ENCODE results near the gene CNTNAP2.
"Not testable (repeated sequence)": the region's sequence is repeated elsewhere in the genome, so short reads cannot be mapped to it uniquely, and the experiment has no call there.

The CNTNAP2 gene

GRCh38 chr7:147106746-147107145 lies 990.1 kb downstream of the CNTNAP2 start:
- Histone ChIP-seq H3K36me3 (no peaks in the 10 kb centered on the region), H3K9ac (no peak overlapping the region), H3K4me2 (no peak overlapping the region), H3K4me1 (no peaks in the 10 kb centered on the region), H4K20me1 (no peaks in the 10 kb centered on the region), H3K27me3 (no peaks in the 10 kb centered on the region), H3K9me3 (peaks cover 19% of the 10 kb centered on the region; the same call in 1 of the 2 replicates), H3K4me3 (no peak overlapping the region), H3K27ac (no peak overlapping the region)
- no peak for TF ChIP-seq Cebpa-rat (IDR thresholded peaks at IDR 0.05)

GRCh38 chr7:147114525-147114924 lies 997.9 kb downstream of the CNTNAP2 start:
- H3K27ac ChIP-seq, H3K27me3 ChIP-seq, H3K4me2 ChIP-seq, H3K4me3 ChIP-seq, H3K4me1 ChIP-seq, H3K9ac ChIP-seq, H4K20me1 ChIP-seq, H3K36me3 ChIP-seq: not testable (repeated sequence)
- H3K9me3 ChIP-seq: peaks cover 67% of the 10 kb centered on the region

DNA sequence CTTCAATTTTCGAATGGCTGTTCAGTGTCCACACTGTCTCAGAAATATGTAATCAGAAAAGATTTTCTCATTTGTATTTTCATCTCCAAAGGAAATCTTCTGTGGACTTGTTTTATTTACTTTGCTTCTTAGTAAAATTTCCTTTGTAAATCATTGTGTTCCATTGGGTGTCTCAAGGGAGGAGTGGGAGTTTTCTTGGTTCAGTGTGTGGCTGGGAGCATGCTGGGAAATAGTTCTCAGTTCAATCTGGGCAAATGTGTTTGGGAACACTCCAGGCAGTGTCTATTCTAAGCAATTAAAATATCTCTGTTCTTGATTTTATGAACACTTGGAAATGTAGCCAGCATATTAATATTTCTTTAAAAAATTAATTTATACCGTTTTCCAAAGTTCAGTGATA lies 1019.8 kb downstream of the CNTNAP2 start:
- Histone ChIP-seq H3K36me3 (no peaks in the 10 kb centered on the region), H3K27ac (no peak overlapping the region), H3K27me3 (no peaks in the 10 kb centered on the region), H3K9ac (no peak overlapping the region), H3K4me2 (no peak overlapping the region), H3K4me3 (no peak overlapping the region), H3K9me3 (no peaks in the 10 kb centered on the region), H4K20me1 (no peaks in the 10 kb centered on the region), H3K4me1 (no peaks in the 10 kb centered on the region)
- TF ChIP-seq Cebpa-rat (IDR thresholded peaks at IDR 0.05): no peak

DNA sequence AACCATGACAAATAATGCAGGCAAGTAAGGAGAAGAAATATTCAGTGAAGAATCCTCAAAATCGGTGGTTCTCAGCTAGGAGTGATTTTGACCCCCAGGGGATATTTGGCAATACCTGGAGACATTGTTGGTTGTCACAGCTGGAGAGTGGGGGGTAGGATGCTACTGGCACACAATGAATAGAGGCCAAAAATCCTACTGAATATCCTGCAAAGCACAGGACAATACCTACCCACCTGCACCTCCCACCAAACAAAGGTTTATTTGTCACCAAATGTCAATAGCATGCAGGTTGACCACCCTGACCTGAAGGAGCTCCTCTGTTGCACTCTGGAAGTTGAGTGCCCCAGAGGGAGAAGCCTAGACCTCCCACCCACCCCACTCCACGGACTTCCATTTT lies 1028.6 kb downstream of the CNTNAP2 start:
- no peak overlapping the region for H3K4me2 ChIP-seq

GRCh38 chr7:147146169-147146568 lies 1029.6 kb downstream of the CNTNAP2 start:
- Histone ChIP-seq H3K36me3 (no peaks in the 10 kb centered on the region), H3K4me1 (no peaks in the 10 kb centered on the region), H3K27ac (no peak overlapping the region), H3K4me3 (no peak overlapping the region), H4K20me1 (no peaks in the 10 kb centered on the region), H3K9me3 (peaks cover 10% of the 10 kb centered on the region), H3K4me2 (no peak overlapping the region), H3K27me3 (no peaks in the 10 kb centered on the region), H3K9ac (no peak overlapping the region)
- no peak for TF ChIP-seq Cebpa-rat (IDR thresholded peaks at IDR 0.05)

More for the DNA sequence above, 1028.6 kb downstream of the CNTNAP2 start:
- no peak for TF ChIP-seq Cebpa-rat (IDR thresholded peaks at IDR 0.05)
- Histone ChIP-seq H3K27me3 (no peaks in the 10 kb centered on the region), H3K9me3 (peaks cover 10% of the 10 kb centered on the region), H3K36me3 (no peaks in the 10 kb centered on the region), H3K4me3 (no peak overlapping the region), H3K9ac (no peak overlapping the region), H3K27ac (no peak overlapping the region), H3K4me1 (no peaks in the 10 kb centered on the region), H4K20me1 (no peaks in the 10 kb centered on the region)

DNA sequence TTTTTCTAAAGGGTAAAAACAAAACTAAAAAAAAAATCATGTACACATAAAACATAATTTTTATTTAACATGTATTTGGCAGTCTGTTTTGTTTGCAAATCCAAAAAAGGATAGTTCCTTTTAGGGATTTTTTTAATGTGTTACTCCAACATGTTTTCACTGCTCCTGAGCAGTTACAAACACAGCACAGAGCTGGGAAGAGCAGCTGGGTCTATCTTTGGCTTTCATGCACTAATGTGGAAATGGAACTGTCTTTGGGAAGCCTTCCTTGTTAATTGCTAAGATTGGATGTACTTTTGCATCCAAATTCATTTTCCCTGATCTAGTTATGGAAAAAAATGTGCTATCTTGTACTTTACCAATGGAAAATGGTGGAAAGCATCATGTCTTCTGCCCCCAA lies 1035.1 kb downstream of the CNTNAP2 start:
- no peak overlapping the region for H3K4me3 ChIP-seq
- no peaks in the 10 kb centered on the region for H3K27me3 ChIP-seq
- no peaks in the 10 kb centered on the region for H3K4me1 ChIP-seq
- H3K36me3 ChIP-seq: no peaks in the 10 kb centered on the region
- no peak overlapping the region for H3K27ac ChIP-seq
- no peaks in the 10 kb centered on the region for H4K20me1 ChIP-seq
- no peak for TF ChIP-seq Cebpa-rat (IDR thresholded peaks at IDR 0.05)
- H3K9me3 ChIP-seq: peaks cover 10% of the 10 kb centered on the region
- no peak overlapping the region for H3K4me2 ChIP-seq
- no peak overlapping the region for H3K9ac ChIP-seq

GRCh38 chr7:147153571-147153970 lies 1037.0 kb downstream of the CNTNAP2 start:
- H3K4me1 ChIP-seq: no peaks in the 10 kb centered on the region
- TF ChIP-seq Cebpa-rat (IDR thresholded peaks at IDR 0.05): no peak
- H3K4me3 ChIP-seq: no peak overlapping the region
- H4K20me1 ChIP-seq: no peaks in the 10 kb centered on the region
- no peak overlapping the region for H3K9ac ChIP-seq
- H3K4me2 ChIP-seq: no peak overlapping the region
- H3K27me3 ChIP-seq: no peaks in the 10 kb centered on the region
- H3K9me3 ChIP-seq: peaks cover 6% of the 10 kb centered on the region
- no peak overlapping the region for H3K27ac ChIP-seq
- H3K36me3 ChIP-seq: no peaks in the 10 kb centered on the region

- H3K4me3 ChIP-seq: no peak overlapping the region
- TF ChIP-seq Cebpa-rat (IDR thresholded peaks at IDR 0.05): no peak
- no peaks in the 10 kb centered on the region for H3K27me3 ChIP-seq
- no peak overlapping the region for H3K27ac ChIP-seq
- H3K4me2 ChIP-seq: no peak overlapping the region
- H3K4me1 ChIP-seq: no peaks in the 10 kb centered on the region
- no peaks in the 10 kb centered on the region for H4K20me1 ChIP-seq
- no peak overlapping the region for H3K9ac ChIP-seq
- H3K9me3 ChIP-seq: no peaks in the 10 kb centered on the region
- no peaks in the 10 kb centered on the region for H3K36me3 ChIP-seq
Measured at GRCh38 chr7:147161405-147161804, 1044.8 kb downstream of the CNTNAP2 start.

DNA sequence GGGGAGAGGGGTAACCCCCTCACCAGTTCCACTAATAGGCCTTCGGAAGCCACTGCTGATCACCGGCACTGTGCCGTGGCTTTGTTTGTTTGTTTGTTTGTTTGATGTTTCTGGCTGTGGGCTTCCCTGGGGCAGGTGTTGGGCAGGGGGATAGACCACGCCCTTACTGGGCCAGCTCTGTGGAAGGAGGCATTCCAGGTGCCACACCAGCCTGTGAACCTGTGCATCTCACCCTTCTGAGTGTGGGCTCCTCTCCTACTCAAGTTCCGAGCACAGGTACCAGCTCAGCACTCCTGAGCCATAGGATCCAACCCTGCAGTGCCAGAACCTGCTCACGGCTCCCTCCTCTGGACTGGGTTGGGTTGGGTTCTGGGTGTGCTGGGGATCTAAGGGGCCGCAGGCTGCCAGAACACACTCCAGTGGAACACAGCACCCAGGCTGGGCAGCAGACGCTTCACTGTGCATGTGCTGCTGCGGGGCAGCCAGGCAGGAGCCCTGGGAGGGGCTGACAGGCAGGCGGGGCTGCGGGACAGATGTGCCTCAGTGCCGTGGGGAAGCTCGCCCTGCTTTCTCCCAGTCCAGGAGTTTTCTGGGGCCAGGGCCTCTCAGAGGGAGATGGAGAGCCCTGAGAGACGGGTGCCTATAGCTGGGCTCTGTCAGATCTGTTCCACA lies 1053.9 kb downstream of the CNTNAP2 start:
- no peak overlapping the region for H3K4me2 ChIP-seq
- H3K9me3 ChIP-seq: no peaks in the 10 kb centered on the region
- no peak overlapping the region for H3K4me3 ChIP-seq
- no peaks in the 10 kb centered on the region for H4K20me1 ChIP-seq
- H3K9ac ChIP-seq: no peak overlapping the region
- H3K4me1 ChIP-seq: no peaks in the 10 kb centered on the region
- no peaks in the 10 kb centered on the region for H3K27me3 ChIP-seq
- no peak overlapping the region for H3K27ac ChIP-seq
- TF ChIP-seq Cebpa-rat (IDR thresholded peaks at IDR 0.05): no peak
- H3K36me3 ChIP-seq: no peaks in the 10 kb centered on the region

DNA sequence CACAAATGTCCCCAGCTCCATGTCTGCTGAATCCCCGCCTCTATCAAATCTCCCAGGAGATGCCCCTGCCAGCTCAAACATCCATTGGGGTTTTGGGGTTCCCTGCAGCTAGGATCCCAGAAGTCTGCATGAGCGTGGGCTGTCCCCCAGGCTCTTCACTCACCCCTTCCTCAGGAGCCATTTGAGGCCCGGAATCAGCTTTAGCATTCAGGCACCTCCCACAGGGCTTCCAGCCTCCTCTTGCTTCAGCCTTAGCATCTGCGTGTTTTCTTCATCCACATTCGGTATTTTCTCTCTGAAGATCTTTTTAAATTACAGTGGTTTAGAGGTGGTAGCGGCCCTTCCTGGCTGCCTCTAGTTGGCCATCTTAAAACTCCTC lies 1054.4 kb downstream of the CNTNAP2 start:
- TF ChIP-seq Cebpa-rat (IDR thresholded peaks at IDR 0.05): no peak
- no peaks in the 10 kb centered on the region for H3K27me3 ChIP-seq
- no peaks in the 10 kb centered on the region for H3K9me3 ChIP-seq
- H3K4me3 ChIP-seq: no peak overlapping the region
- H3K9ac ChIP-seq: no peak overlapping the region
- H3K4me2 ChIP-seq: no peak overlapping the region
- no peaks in the 10 kb centered on the region for H3K36me3 ChIP-seq
- H3K27ac ChIP-seq: no peak overlapping the region
- no peaks in the 10 kb centered on the region for H4K20me1 ChIP-seq
- H3K4me1 ChIP-seq: no peaks in the 10 kb centered on the region

DNA sequence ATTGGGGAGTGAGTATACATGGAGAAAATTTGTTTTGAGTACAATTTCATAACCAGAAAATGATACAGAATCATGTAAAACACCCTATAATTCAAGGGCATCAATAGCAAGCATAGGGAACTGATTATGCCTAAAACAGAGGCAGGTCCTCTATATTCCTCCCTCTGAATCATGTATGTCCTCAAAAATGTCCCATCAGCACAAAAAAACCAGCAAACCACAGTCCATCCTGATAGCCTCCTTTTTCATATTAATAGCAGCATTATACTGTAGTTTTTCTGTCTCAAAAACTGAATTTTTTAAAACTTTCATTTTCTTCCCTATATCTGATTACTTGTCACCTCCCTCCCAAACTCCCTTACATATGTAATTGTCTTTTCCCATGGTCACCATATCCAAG lies 1057.3 kb downstream of the CNTNAP2 start:
- Histone ChIP-seq H3K27ac (no peak overlapping the region), H3K4me2 (no peak overlapping the region), H4K20me1 (no peaks in the 10 kb centered on the region), H3K9ac (no peak overlapping the region), H3K4me3 (no peak overlapping the region), H3K36me3 (no peaks in the 10 kb centered on the region), H3K4me1 (no peaks in the 10 kb centered on the region), H3K27me3 (no peaks in the 10 kb centered on the region), H3K9me3 (no peaks in the 10 kb centered on the region)
- no peak for TF ChIP-seq Cebpa-rat (IDR thresholded peaks at IDR 0.05)
